Measurements from ENCODE around the gene CALCOCO1.

The CALCOCO1 gene

DNA sequence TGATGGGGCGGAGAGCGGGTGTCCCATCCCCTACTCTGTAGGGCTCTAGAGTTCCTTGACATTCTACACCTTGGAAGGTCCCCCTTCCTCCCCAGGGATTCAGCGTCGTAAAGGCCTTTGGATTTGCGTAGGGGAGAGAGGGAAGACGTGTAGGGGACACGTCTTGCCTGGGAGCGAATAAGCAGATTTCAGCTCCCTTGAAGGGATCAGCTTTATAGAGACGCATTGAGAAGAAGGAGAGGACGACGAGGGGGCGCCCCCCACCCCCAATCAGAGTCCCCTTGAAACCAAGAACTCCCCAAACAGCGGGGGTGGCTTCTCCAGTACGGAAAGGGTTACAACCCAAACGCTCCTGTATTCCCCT, 324 bp downstream of the CALCOCO1 start:
- peak; percentile 48 for DNase-seq
- Histone ChIP-seq H3K27me3 (ENCODE audit: control insufficient read depth in 1 of 2, insufficient read depth in 1 of 2, low read length in 2 of 2) (peaks cover 0 to 4% of the 10 kb centered on the region in 2 experiments), H2BK5ac (ENCODE audit: low read depth, low read length, poor library complexity, severe bottlenecking) (no peak overlapping the region), H3K9ac (ENCODE audit: low read length) (peak overlapping the region; percentile 95), H2AFZ (ENCODE audit: low read depth, low read length) (peak overlapping the region; percentile 87), H3K27ac (ENCODE audit: low read length, poor library complexity, severe bottlenecking) (no peak overlapping the region), H2BK15ac (ENCODE audit: low read depth, poor library complexity, severe bottlenecking) (no peak overlapping the region), H2AK5ac (ENCODE audit: low read length, severe bottlenecking) (no peak overlapping the region), H4K8ac (ENCODE audit: low read length) (no peak overlapping the region), H3K79me1 (replicated peaks; ENCODE audit: low read length, poor library complexity, severe bottlenecking) (peaks cover 24% of the 10 kb centered on the region), H3K4me1 (ENCODE audit: control insufficient read depth, insufficient read depth, low read depth, low read length) (peaks cover 4% of the 10 kb centered on the region), H2BK120ac (ENCODE audit: low read depth, low read length) (no peak overlapping the region), H3K14ac (ENCODE audit: low read length in 2 of 2) (no peak overlapping the region), H3K36me3 (ENCODE audit: control insufficient read depth in 1 of 2, insufficient read depth in 2 of 2, low read depth in 1 of 2, low read length in 2 of 2) (peaks cover 27 to 38% of the 10 kb centered on the region in 2 experiments), H3K4ac (ENCODE audit: low read depth in 1 of 2, low read length in 2 of 2) (peak overlapping the region in 1 of 2 experiments; percentile 13), H3K4me2 (ENCODE audit: low read length, poor library complexity, severe bottlenecking) (peak overlapping the region; percentile 88), H3K9me3 (ENCODE audit: control insufficient read depth, low read length) (no peaks in the 10 kb centered on the region), H3K4me3 (ENCODE audit: insufficient read depth in 1 of 2, low read depth in 1 of 2, low read length in 2 of 2) (peak overlapping the region; percentile 63 to 98), H3K18ac (ENCODE audit: low read depth in 1 of 2, low read length in 2 of 2) (peak overlapping the region in 1 of 2 experiments; percentile 28), H4K91ac (ENCODE audit: low read length) (no peak overlapping the region), H2BK12ac (ENCODE audit: low read length in 2 of 2) (no peak overlapping the region), H3K23ac (ENCODE audit: low read length in 2 of 2) (no peak overlapping the region)
- WGBS = 5% methylated on average over 6 of the region's 15 CpGs

- Histone ChIP-seq H3K23ac (ENCODE audit: low read length in 2 of 2) (no peak overlapping the region), H3K18ac (ENCODE audit: low read depth in 1 of 2, low read length in 2 of 2) (no peak overlapping the region), H3K9ac (ENCODE audit: low read length) (peak overlapping the region; percentile 95), H4K8ac (ENCODE audit: low read length) (no peak overlapping the region), H3K36me3 (ENCODE audit: control insufficient read depth in 1 of 2, insufficient read depth in 2 of 2, low read depth in 1 of 2, low read length in 2 of 2) (peaks cover 31 to 44% of the 10 kb centered on the region in 2 experiments), H3K79me1 (replicated peaks; ENCODE audit: low read length, poor library complexity, severe bottlenecking) (peaks cover 24% of the 10 kb centered on the region), H3K4me1 (ENCODE audit: control insufficient read depth, insufficient read depth, low read depth, low read length) (peaks cover 4% of the 10 kb centered on the region), H3K14ac (ENCODE audit: low read length in 2 of 2) (no peak overlapping the region), H3K9me3 (ENCODE audit: control insufficient read depth, low read length) (no peaks in the 10 kb centered on the region), H2AFZ (ENCODE audit: low read depth, low read length) (no peak overlapping the region), H3K4me3 (ENCODE audit: insufficient read depth in 1 of 2, low read depth in 1 of 2, low read length in 2 of 2) (peak overlapping the region in 1 of 2 experiments; percentile 98), H2BK15ac (ENCODE audit: low read depth, poor library complexity, severe bottlenecking) (no peak overlapping the region), H2BK120ac (ENCODE audit: low read depth, low read length) (no peak overlapping the region), H3K27ac (ENCODE audit: low read length, poor library complexity, severe bottlenecking) (no peak overlapping the region), H3K27me3 (ENCODE audit: control insufficient read depth in 1 of 2, insufficient read depth in 1 of 2, low read length in 2 of 2) (no peaks in the 10 kb centered on the region), H4K91ac (ENCODE audit: low read length) (no peak overlapping the region), H2BK5ac (ENCODE audit: low read depth, low read length, poor library complexity, severe bottlenecking) (no peak overlapping the region), H2BK12ac (ENCODE audit: low read length in 2 of 2) (no peak overlapping the region), H2AK5ac (ENCODE audit: low read length, severe bottlenecking) (no peak overlapping the region), H3K4ac (ENCODE audit: low read depth in 1 of 2, low read length in 2 of 2) (no peak overlapping the region), H3K4me2 (ENCODE audit: low read length, poor library complexity, severe bottlenecking) (peak overlapping the region; percentile 29)
- no peak for DNase-seq
- WGBS = 84% methylated on average over 2 of the region's 2 CpGs
Measured at GRCh38 chr12:53726341-53726740, 911 bp downstream of the CALCOCO1 start.

GRCh38 chr12:53725824-53726223, 1.4 kb downstream of the CALCOCO1 start:
- WGBS = 41% methylated on average over 3 of the region's 4 CpGs
- Histone ChIP-seq H2AFZ (ENCODE audit: low read depth, low read length) (no peak overlapping the region), H3K4me2 (ENCODE audit: low read length, poor library complexity, severe bottlenecking) (peak overlapping the region; percentile 25), H4K91ac (ENCODE audit: low read length) (no peak overlapping the region), H3K23ac (ENCODE audit: low read length in 2 of 2) (no peak overlapping the region), H3K14ac (ENCODE audit: low read length in 2 of 2) (no peak overlapping the region), H3K27ac (ENCODE audit: low read length, poor library complexity, severe bottlenecking) (no peak overlapping the region), H3K4me3 (ENCODE audit: insufficient read depth in 1 of 2, low read depth in 1 of 2, low read length in 2 of 2) (peak overlapping the region in 1 of 2 experiments; percentile 98), H2BK12ac (ENCODE audit: low read length in 2 of 2) (no peak overlapping the region), H3K79me1 (replicated peaks; ENCODE audit: low read length, poor library complexity, severe bottlenecking) (peaks cover 24% of the 10 kb centered on the region), H2BK5ac (ENCODE audit: low read depth, low read length, poor library complexity, severe bottlenecking) (no peak overlapping the region), H3K4me1 (ENCODE audit: control insufficient read depth, insufficient read depth, low read depth, low read length) (peaks cover 4% of the 10 kb centered on the region), H3K9ac (ENCODE audit: low read length) (peak overlapping the region; percentile 95), H2BK120ac (ENCODE audit: low read depth, low read length) (no peak overlapping the region), H2AK5ac (ENCODE audit: low read length, severe bottlenecking) (no peak overlapping the region), H2BK15ac (ENCODE audit: low read depth, poor library complexity, severe bottlenecking) (no peak overlapping the region), H3K27me3 (ENCODE audit: control insufficient read depth in 1 of 2, insufficient read depth in 1 of 2, low read length in 2 of 2) (no peaks in the 10 kb centered on the region), H3K18ac (ENCODE audit: low read depth in 1 of 2, low read length in 2 of 2) (no peak overlapping the region), H3K4ac (ENCODE audit: low read depth in 1 of 2, low read length in 2 of 2) (no peak overlapping the region), H4K8ac (ENCODE audit: low read length) (no peak overlapping the region), H3K36me3 (ENCODE audit: control insufficient read depth in 1 of 2, insufficient read depth in 2 of 2, low read depth in 1 of 2, low read length in 2 of 2) (peaks cover 34 to 49% of the 10 kb centered on the region in 2 experiments), H3K9me3 (ENCODE audit: control insufficient read depth, low read length) (no peaks in the 10 kb centered on the region)
- no peak for DNase-seq

GRCh38 chr12:53722450-53723041, 4.7 kb downstream of the CALCOCO1 start:
- Histone ChIP-seq H3K14ac (ENCODE audit: low read length in 2 of 2) (no peak overlapping the region), H3K27ac (ENCODE audit: low read length, poor library complexity, severe bottlenecking) (no peak overlapping the region), H2BK5ac (ENCODE audit: low read depth, low read length, poor library complexity, severe bottlenecking) (no peak overlapping the region), H3K23ac (ENCODE audit: low read length in 2 of 2) (no peak overlapping the region), H3K9ac (ENCODE audit: low read length) (no peak overlapping the region), H2BK15ac (ENCODE audit: low read depth, poor library complexity, severe bottlenecking) (no peak overlapping the region), H3K4ac (ENCODE audit: low read depth in 1 of 2, low read length in 2 of 2) (no peak overlapping the region), H3K4me3 (ENCODE audit: insufficient read depth in 1 of 2, low read depth in 1 of 2, low read length in 2 of 2) (no peak overlapping the region), H2AK5ac (ENCODE audit: low read length, severe bottlenecking) (no peak overlapping the region), H3K18ac (ENCODE audit: low read depth in 1 of 2, low read length in 2 of 2) (no peak overlapping the region), H3K79me1 (replicated peaks; ENCODE audit: low read length, poor library complexity, severe bottlenecking) (peaks cover 24% of the 10 kb centered on the region), H2BK120ac (ENCODE audit: low read depth, low read length) (no peak overlapping the region), H2AFZ (ENCODE audit: low read depth, low read length) (no peak overlapping the region), H4K91ac (ENCODE audit: low read length) (no peak overlapping the region), H3K4me1 (ENCODE audit: control insufficient read depth, insufficient read depth, low read depth, low read length) (peaks cover 4% of the 10 kb centered on the region), H4K8ac (ENCODE audit: low read length) (no peak overlapping the region), H2BK12ac (ENCODE audit: low read length in 2 of 2) (no peak overlapping the region), H3K27me3 (ENCODE audit: control insufficient read depth in 1 of 2, insufficient read depth in 1 of 2, low read length in 2 of 2) (no peaks in the 10 kb centered on the region), H3K36me3 (ENCODE audit: control insufficient read depth in 1 of 2, insufficient read depth in 2 of 2, low read depth in 1 of 2, low read length in 2 of 2) (peaks cover 40 to 75% of the 10 kb centered on the region in 2 experiments), H3K4me2 (ENCODE audit: low read length, poor library complexity, severe bottlenecking) (no peak overlapping the region), H3K9me3 (ENCODE audit: control insufficient read depth, low read length) (no peaks in the 10 kb centered on the region)
- WGBS = 88% methylated on average over 3 of the region's 3 CpGs
- peak; percentile 31 for DNase-seq

Measured in mesenchymal stem cell (in vitro differentiated cells and primary cell).